Kidney epithelial cell (primary cell): ENCODE results near the gene ANK3. TPM values are rescaled to one million over a fixed set of nuclear protein-coding genes. Genes with fewer than 3 reads are reported as not detected.

ENCODE experiments used
- DNase-seq: peaks from one replicate; pipeline ENCODE4 v3.0.0-alpha.2; 2010; ENCODE audit warnings: low read depth
- H3K27me3 ChIP-seq: 2 replicates; pipeline ENCODE4 v1.6.0; 2011; ENCODE audit warnings: low read length; ENCODE audit not compliant: control insufficient read depth, insufficient read depth
- H3K36me3 ChIP-seq: 2 replicates; pipeline ENCODE4 v1.5.1; 2011; ENCODE audit warnings: low read length; ENCODE audit not compliant: control insufficient read depth, insufficient read depth
- H3K4me3 ChIP-seq: 2 replicates; pipeline ENCODE4 v1.5.1; 2011; ENCODE audit warnings: low read depth, mild to moderate bottlenecking, control low read depth, low read length
- total RNA-seq: library from RNA; depleted of rRNA; stranded (reverse); fragments of >200 nt; gene quantifications from 2 replicates; pipeline ENCODE4 v1.2.3, GENCODE V29; 2015
- TF ChIP-seq, protein P1 (sequence below): IDR thresholded peaks from 2 replicates; pipeline ENCODE4 v1.5.1; 2011; ENCODE audit warnings: mild to moderate bottlenecking, moderate library complexity, low read length, control low read depth, inconsistent platforms; ENCODE audit not compliant: insufficient read depth, poor library complexity, severe bottlenecking

The ANK3 gene
- total RNA-seq, 1 donor from 2014 or later = 14.8 TPM

DNA sequence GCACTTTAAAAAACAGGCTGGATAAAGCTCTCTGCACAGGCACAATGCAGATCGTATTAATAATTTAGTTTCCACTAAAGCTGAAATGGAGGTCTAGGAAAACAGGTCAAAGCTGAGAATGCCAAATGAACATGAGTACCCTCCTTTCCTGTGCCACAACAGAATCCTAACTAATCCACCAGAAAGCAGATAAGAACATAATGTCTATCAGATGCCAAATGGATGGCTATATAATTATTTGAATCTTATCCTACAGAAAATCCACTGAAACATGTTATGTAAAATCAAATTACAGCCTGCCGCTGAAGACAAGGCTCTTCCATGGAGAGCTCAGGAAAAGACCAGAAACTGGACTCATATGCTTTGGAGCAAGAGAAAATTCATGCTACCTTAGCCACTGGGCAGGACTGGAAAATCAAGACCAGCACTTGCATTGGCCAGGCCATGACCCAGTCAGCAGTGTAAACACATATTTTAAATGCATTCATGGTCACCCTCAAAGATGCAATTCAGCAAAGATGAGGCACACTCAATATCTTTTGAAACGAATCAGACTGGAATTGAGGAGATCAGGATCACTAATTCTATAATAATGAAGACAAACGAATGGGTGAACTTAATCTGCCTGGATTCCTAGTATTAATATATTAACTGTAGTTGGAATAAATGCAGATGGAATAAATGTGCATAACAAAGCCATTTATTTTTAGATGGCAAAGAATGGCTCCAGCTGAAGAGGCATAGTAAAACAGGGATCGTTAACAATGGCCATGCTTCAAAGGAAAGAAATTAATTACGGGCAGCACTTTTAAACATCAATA, 13.2 kb downstream of the ANK3 start:
- Histone ChIP-seq H3K36me3 (no peaks in the 10 kb centered on the region), H3K27me3 (no peaks in the 10 kb centered on the region), H3K4me3 (no peak overlapping the region)
- DNase-seq = no peak
- TF ChIP-seq, protein P1, sequence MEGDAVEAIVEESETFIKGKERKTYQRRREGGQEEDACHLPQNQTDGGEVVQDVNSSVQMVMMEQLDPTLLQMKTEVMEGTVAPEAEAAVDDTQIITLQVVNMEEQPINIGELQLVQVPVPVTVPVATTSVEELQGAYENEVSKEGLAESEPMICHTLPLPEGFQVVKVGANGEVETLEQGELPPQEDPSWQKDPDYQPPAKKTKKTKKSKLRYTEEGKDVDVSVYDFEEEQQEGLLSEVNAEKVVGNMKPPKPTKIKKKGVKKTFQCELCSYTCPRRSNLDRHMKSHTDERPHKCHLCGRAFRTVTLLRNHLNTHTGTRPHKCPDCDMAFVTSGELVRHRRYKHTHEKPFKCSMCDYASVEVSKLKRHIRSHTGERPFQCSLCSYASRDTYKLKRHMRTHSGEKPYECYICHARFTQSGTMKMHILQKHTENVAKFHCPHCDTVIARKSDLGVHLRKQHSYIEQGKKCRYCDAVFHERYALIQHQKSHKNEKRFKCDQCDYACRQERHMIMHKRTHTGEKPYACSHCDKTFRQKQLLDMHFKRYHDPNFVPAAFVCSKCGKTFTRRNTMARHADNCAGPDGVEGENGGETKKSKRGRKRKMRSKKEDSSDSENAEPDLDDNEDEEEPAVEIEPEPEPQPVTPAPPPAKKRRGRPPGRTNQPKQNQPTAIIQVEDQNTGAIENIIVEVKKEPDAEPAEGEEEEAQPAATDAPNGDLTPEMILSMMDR = no peak

DNA sequence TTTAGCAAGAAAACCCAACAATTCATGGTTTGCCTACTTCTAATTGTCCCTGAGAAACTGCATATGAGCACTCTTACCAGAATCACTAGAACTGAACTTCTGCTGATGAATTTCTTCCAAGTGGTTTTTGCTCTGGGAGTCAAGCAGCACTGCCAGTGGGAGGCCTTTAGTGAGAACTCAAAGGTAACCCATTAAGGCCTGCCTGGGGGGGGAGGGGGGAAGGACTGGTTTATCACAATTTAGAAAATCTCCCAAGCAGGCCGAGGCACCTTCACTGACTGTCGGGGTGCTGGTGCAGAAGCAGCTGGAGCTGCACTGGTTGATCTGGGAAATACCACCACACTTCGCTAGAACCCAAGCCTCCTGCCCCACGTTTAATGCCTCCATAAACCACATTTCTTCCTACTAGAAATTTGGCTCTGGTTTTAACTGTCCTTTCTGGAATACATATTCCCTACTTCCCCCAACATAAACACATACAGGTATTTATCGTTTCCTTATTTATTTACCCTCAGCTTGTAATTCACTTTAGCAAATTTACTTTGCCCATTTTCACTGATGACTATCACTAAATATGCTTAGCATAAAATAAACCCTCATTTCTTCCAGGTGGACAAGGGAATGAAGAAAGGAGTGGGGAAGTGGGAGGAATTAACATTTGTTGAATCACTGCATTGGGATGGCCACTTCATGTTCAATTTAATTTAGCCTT, 14.2 kb downstream of the ANK3 start:
- Histone ChIP-seq H3K27me3 (no peaks in the 10 kb centered on the region), H3K36me3 (no peaks in the 10 kb centered on the region), H3K4me3 (no peak overlapping the region)
- no peak for DNase-seq
- TF ChIP-seq, protein P1 = no peak

DNA sequence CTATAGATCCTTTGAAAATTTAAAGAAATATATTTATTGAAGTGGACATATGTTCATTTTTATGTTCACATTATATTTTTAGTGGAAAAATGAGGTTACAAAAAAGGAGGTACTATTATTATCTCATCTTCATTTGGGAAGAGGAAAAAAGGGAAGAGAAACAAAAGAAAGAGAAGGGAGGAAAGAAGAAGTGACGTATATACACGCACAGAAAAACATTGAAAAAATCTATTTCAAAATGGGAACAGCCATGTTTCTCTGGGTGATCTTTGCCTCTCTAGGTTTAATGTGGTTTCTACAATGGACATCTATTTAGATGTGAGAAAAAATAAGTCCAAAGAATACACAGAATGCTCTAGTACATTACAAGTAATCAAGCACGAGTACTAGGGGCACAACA, 14.8 kb downstream of the ANK3 start:
- DNase-seq = no peak
- no peaks in the 10 kb centered on the region for H3K36me3 ChIP-seq
- no peak overlapping the region for H3K4me3 ChIP-seq
- TF ChIP-seq, protein P1 = no peak
- no peaks in the 10 kb centered on the region for H3K27me3 ChIP-seq

DNA sequence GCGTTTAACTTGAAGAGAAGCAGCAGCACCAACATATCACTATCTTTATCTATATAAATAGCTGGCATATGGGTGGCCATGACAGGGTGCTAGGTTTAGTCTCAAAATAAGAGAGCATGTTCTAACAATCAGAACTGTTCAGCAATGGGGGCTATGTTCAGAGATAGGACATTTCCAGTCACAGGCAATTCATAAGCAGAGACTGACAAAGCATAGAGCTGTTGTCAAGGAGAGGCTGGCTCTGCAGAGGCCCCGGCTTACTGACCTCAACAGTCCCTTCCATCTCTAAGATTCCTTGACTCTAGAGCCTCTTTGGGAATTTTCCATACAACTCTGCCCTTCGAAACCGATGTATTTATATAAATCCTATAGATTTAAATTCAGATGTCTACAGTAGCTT, 17.2 kb downstream of the ANK3 start:
- Histone ChIP-seq H3K27me3 (no peaks in the 10 kb centered on the region), H3K36me3 (no peaks in the 10 kb centered on the region), H3K4me3 (no peak overlapping the region)
- TF ChIP-seq, protein P1 = no peak
- no peak for DNase-seq

DNA sequence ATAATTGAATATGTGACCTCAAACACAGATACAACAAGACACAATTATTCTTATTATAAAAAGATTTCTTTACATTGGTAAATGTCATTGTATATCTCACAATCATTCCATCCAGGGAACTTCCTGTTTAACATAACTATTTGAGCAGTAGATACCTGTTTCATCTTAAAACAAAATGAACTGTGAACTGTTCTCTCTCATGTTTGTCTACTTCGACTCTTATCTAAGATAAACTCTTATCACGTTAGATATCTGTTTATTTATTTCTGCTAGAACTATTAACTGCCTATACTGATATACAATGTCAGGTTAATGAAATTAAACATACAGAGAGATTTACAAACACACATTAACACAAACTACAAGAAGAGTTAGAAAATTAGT, 20.1 kb downstream of the ANK3 start:
- TF ChIP-seq, protein P1 = no peak
- H3K27me3 ChIP-seq = no peaks in the 10 kb centered on the region
- DNase-seq = no peak
- H3K4me3 ChIP-seq = no peak overlapping the region
- H3K36me3 ChIP-seq = no peaks in the 10 kb centered on the region
